Stimulated activated CD4-positive, alpha-beta T cell treated with anti-CD3 and anti-CD28 coated beads, Interleukin-1b, Interleukin-23, amount 100 ng/mL, for 24 hours (primary cell): Measurements from ENCODE around the gene RHBDD3.

Experiments
- DNase-seq, 4 experiments: peaks; one replicate each; pipeline ENCODE4 v3.0.0-alpha.2; 2020; ENCODE audit warnings: low read depth in 4 of 4, low spot score in 1 of 4

The RHBDD3 gene

GRCh38 chr22:29267858-29268510 lies at the start of gene RHBDD3, which contains the start of gene EWSR1:
RHBDD3 (minus strand) TSS chr22:29267981; CDS start chr22:29265626, 2,355 bp downstream.
EWSR1 (plus strand) TSS chr22:29268268; CDS start chr22:29268337, 69 bp downstream.
- DNase-seq, result peak; percentile 92 to 96 (median 94)

- DNase-seq, result no peak
Measured at GRCh38 chr22:29316141-29316828, 48.5 kb upstream of the RHBDD3 start.

GRCh38 chr22:29315286-29316140 lies 47.7 kb upstream of the RHBDD3 start, which contains the start of gene RASL10A:
RASL10A (minus strand) TSS chr22:29315697; CDS start chr22:29315246, 451 bp downstream.
- DNase-seq, result no peak

- no peak for DNase-seq
Measured at GRCh38 chr22:29314537-29315285, 46.9 kb upstream of the RHBDD3 start.

- no peak for DNase-seq
Measured at GRCh38 chr22:29313576-29314466, 46.0 kb upstream of the RHBDD3 start.

- no peak for DNase-seq
Measured at GRCh38 chr22:29313126-29313575, 45.4 kb upstream of the RHBDD3 start.

GRCh38 chr22:29312218-29313125 lies 44.7 kb upstream of the RHBDD3 start:
- DNase-seq, result no peak

GRCh38 chr22:29311464-29312217 lies 43.9 kb upstream of the RHBDD3 start:
- no peak for DNase-seq

- peak in 3 of 4 experiments; percentile 27 to 67 (median 36) for DNase-seq
Measured at GRCh38 chr22:29310863-29311339, 43.1 kb upstream of the RHBDD3 start.

- no peak for DNase-seq
Measured at GRCh38 chr22:29310065-29310862, 42.5 kb upstream of the RHBDD3 start.

GRCh38 chr22:29309332-29310064 lies 41.7 kb upstream of the RHBDD3 start:
- no peak for DNase-seq

GRCh38 chr22:29308791-29309262 lies 41.0 kb upstream of the RHBDD3 start:
- DNase-seq, result no peak

GRCh38 chr22:29308148-29308790 lies 40.5 kb upstream of the RHBDD3 start:
- no peak for DNase-seq

GRCh38 chr22:29307596-29308147 lies 39.9 kb upstream of the RHBDD3 start:
- DNase-seq, result no peak

- DNase-seq, result no peak
Measured at GRCh38 chr22:29306835-29307595, 39.2 kb upstream of the RHBDD3 start.
